Psoas muscle (tissue), 8 donors: ENCODE measurements around the gene CFAP46. TPM values are rescaled to one million over a fixed set of nuclear protein-coding genes. Genes with fewer than 3 reads are reported as not detected.
"Not testable (repeated sequence)": the region's sequence is repeated elsewhere in the genome, so short reads cannot be mapped to it uniquely, and the experiment has no call there.

Experiments
- ATAC-seq, 4 donors: fragments of 200-7000 bp; cut with Tn5 transposase; one replicate each; pipeline ENCODE4 v1.9.1; 2020; ENCODE audit warnings: moderate library complexity in 3 of 4, mild to moderate bottlenecking in 2 of 4
- DNase-seq, 2 donors: peaks; one replicate each; pipeline ENCODE4 v3.0.0-alpha.2; 2020
- H3K27ac ChIP-seq: fragments of 200-600 bp; one replicate; pipeline ENCODE4 v1.8.0; 2022
- H3K27me3 ChIP-seq, 3 donors: fragments of 200-600 bp in 1 of 3; one replicate each; pipeline versions ENCODE4 v1.6.1 to v1.8.0; 2013 to 2022; ENCODE audit warnings: low read length in 2 of 3, mild to moderate bottlenecking in 2 of 3, moderate library complexity in 1 of 3; ENCODE audit not compliant: insufficient read depth in 3 of 3
- H3K36me3 ChIP-seq, 2 donors: fragments of 200-600 bp in 1 of 2; one replicate each; pipeline versions ENCODE4 v1.6.1 to v1.8.0; 2013 to 2022; ENCODE audit warnings: low read depth in 1 of 2, mild to moderate bottlenecking in 1 of 2, moderate library complexity in 1 of 2; ENCODE audit not compliant: insufficient read depth in 1 of 2
- H3K4me1 ChIP-seq: fragments of 200-600 bp; one replicate; pipeline ENCODE4 v1.8.0; 2022
- H3K4me3 ChIP-seq: fragments of 200-600 bp; one replicate; pipeline ENCODE4 v1.8.0; 2022; ENCODE audit warnings: mild to moderate bottlenecking
- H3K9me3 ChIP-seq: fragments of 200-600 bp; one replicate; pipeline ENCODE4 v1.8.0; 2022
- WGBS, 3 donors: extraction: QIAGEN DNeasy Blood & Tissue Kit; methylation state at CpG; one replicate each; pipeline versions ENCODE4 v1.1.6 to v1.1.7; 2013; 5-methylcytosine and 5-hydroxymethylcytosine counted together
- intact Hi-C, 2 donors: fragments of 100-400 bp; cut with DNase I; formaldehyde crosslinking; loops; one replicate each; pipeline versions ENCODE4 v1.11.0 to v1.14.2; 2022
- polyA plus RNA-seq, 3 donors: library from polyadenylated mRNA; stranded (reverse); fragments of 200-250 nt; gene quantifications; one replicate each; pipeline ENCODE4 v1.2.3, GENCODE V29; 2013
- total RNA-seq, 4 donors: library from RNA; stranded (reverse); fragmentation: NEBNext Ultra II Directional in 2 of 4; extraction: Animal tissue kit (Norgen Biotek cat#: 25700) in 2 of 4; gene quantifications; one replicate each; pipeline versions ENCODE4 v1.2.1 to v1.2.4, GENCODE V29; 2021 to 2023
- TF ChIP-seq, protein P1 (sequence below): fragments of 200-600 bp; IDR thresholded peaks from one replicate; pipeline ENCODE4 v1.8.0; 2022; ENCODE audit warnings: antibody characterized with exemption
- donor health status: healthy with polysubstance abuse.
- donor health status: DM: no; HTN: no; CAD: no; lungs with moderate emphysema.
- donor health status: Bipolar disorder and iron deficiency.
- donor health status: healthy.
- donor health status: DM: yes; HTN: yes; CAD: no.
- donor health status: DM: no; HTN: no; CAD: no.
- donor health status: DM: no; HTN: no; CAD: no.
- donor health status: DM: yes; HTN: yes; CAD: no.

CFAP46 gene
- total and polyA plus RNA-seq, 7 donors, result 3.9 to 25.4 (median 13.8) TPM

DNA sequence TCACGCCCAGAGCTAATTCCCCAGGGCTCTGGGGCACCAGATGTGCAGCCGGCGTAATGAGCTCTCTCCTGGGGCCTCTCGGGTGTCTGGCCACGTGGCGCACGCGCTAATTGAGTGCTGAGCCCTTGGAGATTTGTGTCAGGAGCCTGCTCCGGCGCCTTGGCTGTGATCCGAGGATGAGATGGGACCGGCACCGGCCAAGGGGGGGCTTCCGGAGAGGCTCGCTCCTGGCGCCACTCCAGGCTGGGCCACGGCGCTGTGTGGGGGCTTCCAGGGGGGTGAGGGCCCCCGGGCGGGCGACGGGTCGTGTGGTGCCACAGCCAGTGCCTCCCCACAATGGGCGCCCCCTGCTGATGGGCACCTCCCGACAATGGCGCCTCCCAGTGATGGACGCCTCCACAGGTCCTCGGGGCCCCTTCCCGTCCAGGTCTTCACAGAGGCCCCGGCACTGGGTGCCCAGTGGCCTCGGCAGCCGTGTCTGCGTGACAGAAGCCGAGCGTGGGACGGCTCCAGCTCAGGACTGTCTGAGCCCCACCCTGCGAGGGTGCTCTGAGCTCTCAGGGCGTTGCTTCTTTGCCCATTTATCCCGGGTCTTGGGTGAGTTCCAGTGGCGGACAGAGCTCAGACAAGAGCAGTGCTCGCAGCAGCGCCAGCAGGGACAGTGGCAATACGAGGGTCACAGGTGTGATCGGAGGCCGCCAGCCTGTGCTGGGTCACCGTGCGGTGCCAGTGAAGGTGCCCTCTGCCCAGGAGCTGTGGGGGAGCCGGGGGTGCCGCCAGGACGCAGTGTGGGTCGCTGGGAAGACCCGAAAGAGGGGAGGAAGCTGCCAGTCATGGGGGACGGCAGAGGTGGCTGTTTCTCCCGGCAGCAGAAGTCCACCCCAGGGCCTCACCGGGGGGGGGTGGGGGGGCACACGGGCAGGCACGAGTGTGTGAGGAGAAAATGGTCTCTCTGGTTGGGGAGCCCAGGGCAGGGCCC, 148.2 kb downstream of the CFAP46 start:
- 29 to 44% (median 39%) methylated on average over 48 to 57 of the region's 57 CpGs for WGBS, 3 donors
- intact Hi-C loops, result loop anchor here in 1 of 2 donors (5.0 kb wide), 1 partner anchor 137 kb away; no protein-coding TSS in a partner anchor

DNA sequence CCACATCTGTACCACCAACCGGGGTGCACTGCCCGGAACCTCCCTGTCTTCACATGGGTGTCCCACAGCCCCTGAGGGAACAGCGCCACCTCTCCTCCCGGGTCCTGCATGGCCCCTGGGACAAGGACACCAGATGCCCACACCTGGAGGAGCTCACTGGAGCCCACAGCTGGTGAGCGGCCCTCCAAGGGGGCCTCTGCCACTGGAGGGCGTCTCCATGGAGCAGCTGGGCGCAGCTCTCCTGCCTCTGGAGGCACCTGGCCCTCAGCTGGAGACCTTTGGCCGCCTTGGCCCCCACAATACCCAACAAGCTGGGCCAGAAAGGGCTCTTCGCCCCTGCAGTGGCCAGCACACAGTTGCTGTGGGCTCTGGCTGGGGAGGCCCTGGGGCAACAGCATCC, 149.2 kb downstream of the CFAP46 start:
- 42 to 62% (median 50%) methylated on average over 8 to 9 of the region's 9 CpGs for WGBS, 3 donors
- Histone ChIP-seq H3K4me1 (no peaks in the 10 kb centered on the region), H3K9me3 (no peaks in the 10 kb centered on the region), H3K27ac (no peak overlapping the region), H3K4me3 (no peak overlapping the region), H3K27me3 (peaks cover 0 to 59% (median 12%) of the 10 kb centered on the region in 3 donors), H3K36me3 (no peaks in the 10 kb centered on the region)
- ATAC-seq, result no peak
- TF ChIP-seq, protein P1, sequence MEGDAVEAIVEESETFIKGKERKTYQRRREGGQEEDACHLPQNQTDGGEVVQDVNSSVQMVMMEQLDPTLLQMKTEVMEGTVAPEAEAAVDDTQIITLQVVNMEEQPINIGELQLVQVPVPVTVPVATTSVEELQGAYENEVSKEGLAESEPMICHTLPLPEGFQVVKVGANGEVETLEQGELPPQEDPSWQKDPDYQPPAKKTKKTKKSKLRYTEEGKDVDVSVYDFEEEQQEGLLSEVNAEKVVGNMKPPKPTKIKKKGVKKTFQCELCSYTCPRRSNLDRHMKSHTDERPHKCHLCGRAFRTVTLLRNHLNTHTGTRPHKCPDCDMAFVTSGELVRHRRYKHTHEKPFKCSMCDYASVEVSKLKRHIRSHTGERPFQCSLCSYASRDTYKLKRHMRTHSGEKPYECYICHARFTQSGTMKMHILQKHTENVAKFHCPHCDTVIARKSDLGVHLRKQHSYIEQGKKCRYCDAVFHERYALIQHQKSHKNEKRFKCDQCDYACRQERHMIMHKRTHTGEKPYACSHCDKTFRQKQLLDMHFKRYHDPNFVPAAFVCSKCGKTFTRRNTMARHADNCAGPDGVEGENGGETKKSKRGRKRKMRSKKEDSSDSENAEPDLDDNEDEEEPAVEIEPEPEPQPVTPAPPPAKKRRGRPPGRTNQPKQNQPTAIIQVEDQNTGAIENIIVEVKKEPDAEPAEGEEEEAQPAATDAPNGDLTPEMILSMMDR, result no peak
- intact Hi-C loops, result loop anchor here in 1 of 2 donors (5.0 kb wide), 1 partner anchor 136 kb away; no protein-coding TSS in a partner anchor
- no peak for DNase-seq

More for the DNA sequence above, 148.2 kb downstream of the CFAP46 start:
- ATAC-seq (no peak), DNase-seq (no peak)
- TF ChIP-seq, protein P1, result no peak
- H3K36me3 ChIP-seq, result no peaks in the 10 kb centered on the region
- no peaks in the 10 kb centered on the region for H3K9me3 ChIP-seq
- peaks cover 0 to 50% (median 9%) of the 10 kb centered on the region in 3 donors for H3K27me3 ChIP-seq
- no peak overlapping the region for H3K27ac ChIP-seq
- no peaks in the 10 kb centered on the region for H3K4me1 ChIP-seq
- no peak overlapping the region for H3K4me3 ChIP-seq

DNA sequence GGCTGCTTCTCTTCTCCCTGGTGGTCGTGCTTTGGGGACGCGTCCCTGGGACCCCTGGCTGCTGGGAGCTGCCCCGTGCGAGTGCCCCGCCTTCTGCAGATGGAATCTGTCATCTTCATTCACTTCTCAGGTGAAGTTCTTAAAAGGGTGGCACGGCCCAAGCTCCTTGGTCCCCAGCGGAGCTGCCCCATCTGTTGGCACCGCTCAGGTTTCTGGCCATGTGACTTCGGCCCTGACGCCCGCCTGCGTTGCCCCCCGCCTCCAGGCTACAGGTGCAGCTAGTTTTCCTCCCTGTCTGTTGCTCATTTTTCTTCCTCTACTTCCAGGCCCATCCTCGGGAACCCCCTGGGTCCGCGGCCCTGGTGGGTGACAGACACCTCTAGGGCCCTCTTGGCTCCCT, 149.6 kb downstream of the CFAP46 start:
- intact Hi-C loops, result loop anchor here in 1 of 2 donors (5.0 kb wide), 1 partner anchor 135 kb away; no protein-coding TSS in a partner anchor
- no peak overlapping the region for H3K27ac ChIP-seq
- TF ChIP-seq, protein P1, result no peak
- peaks cover 0 to 64% (median 17%) of the 10 kb centered on the region in 3 donors for H3K27me3 ChIP-seq
- H3K4me3 ChIP-seq, result no peak overlapping the region
- DNase-seq, result no peak
- ATAC-seq, result no peak
- no peaks in the 10 kb centered on the region for H3K36me3 ChIP-seq
- H3K9me3 ChIP-seq, result no peaks in the 10 kb centered on the region
- 65 to 77% (median 72%) methylated on average over 11 to 17 of the region's 17 CpGs for WGBS, 3 donors
- H3K4me1 ChIP-seq, result peaks cover 2% of the 10 kb centered on the region

DNA sequence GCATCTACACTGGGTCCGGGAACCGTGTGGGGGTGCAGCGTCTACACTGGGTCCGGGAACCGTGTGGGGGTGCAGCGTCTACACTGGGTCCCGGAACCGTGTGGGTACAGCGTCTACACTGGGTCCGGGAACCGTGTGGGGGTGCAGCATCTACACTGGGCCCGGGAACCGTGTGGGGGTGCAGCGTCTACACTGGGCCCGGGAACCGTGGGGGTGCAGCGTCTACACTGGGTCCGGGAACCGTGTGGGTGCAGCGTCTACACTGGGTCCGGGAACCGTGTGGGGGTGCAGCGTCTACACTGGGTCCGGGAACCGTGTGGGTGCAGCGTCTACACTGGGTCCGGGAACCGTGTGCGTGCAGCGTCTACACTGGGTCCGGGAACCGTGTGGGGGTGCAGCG, 150.3 kb downstream of the CFAP46 start:
- not testable (repeated sequence) for ATAC-seq, H3K4me1 ChIP-seq, H3K36me3 ChIP-seq, DNase-seq, H3K27ac ChIP-seq, H3K9me3 ChIP-seq, H3K4me3 ChIP-seq
- intact Hi-C loops, result loop anchor here in 1 of 2 donors (5.0 kb wide), 1 partner anchor 135 kb away; no protein-coding TSS in a partner anchor
- peaks cover 0 to 71% (median 21%) of the 10 kb centered on the region in 3 donors for H3K27me3 ChIP-seq
- 92 to 94% (median 93%) methylated on average over 29 to 33 of the region's 33 CpGs for WGBS, 3 donors
